H1 (cell line): ENCODE results near the gene ESRRB. TPM values are rescaled to one million over a fixed set of nuclear protein-coding genes. Genes with fewer than 3 reads are reported as not detected.

Experiments
- ATF2 ChIP-seq: IDR thresholded peaks from 2 replicates; pipeline ENCODE4 v1.6.1; 2012; ENCODE audit warnings: low read length, inconsistent platforms
- CEBPB ChIP-seq: IDR thresholded peaks from 2 replicates; pipeline ENCODE4 v1.6.1; 2012; ENCODE audit warnings: low read depth, low read length
- NANOG ChIP-seq: IDR thresholded peaks from 2 replicates; pipeline ENCODE4 v1.6.1; 2011; ENCODE audit warnings: low read length, low read depth, mild to moderate bottlenecking, inconsistent platforms; ENCODE audit not compliant: insufficient read depth, poor library complexity, severe bottlenecking
- POU5F1 ChIP-seq: IDR thresholded peaks from 2 replicates; pipeline ENCODE4 v1.6.1; 2011; ENCODE audit warnings: low read depth, mild to moderate bottlenecking, low read length, moderate library complexity
- TAF7 ChIP-seq: optimal IDR thresholded peaks from 2 replicates; pipeline ENCODE3; 2011; ENCODE audit warnings: low read depth, mild to moderate bottlenecking, inconsistent platforms, low read length, moderate library complexity, borderline replicate concordance
- TCF12 ChIP-seq: IDR thresholded peaks from 2 replicates; pipeline ENCODE4 v1.6.1; 2011; ENCODE audit warnings: low read depth, mild to moderate bottlenecking, low read length
- polyA plus RNA-seq, 7 experiments: library from polyadenylated mRNA; depleted of rRNA in 3 of 7; stranded (reverse) in 5 of 7; unstranded in 2 of 7; fragments of >200 nt in 5 of 7; fragments of 200-250 nt in 2 of 7; gene quantifications; 1 replicate in 5 of 7; 2 replicates in 1 of 7; 4 replicates in 1 of 7; pipeline versions ENCODE4 v1.2.1 to v1.2.3, GENCODE V29; 2011 to 2013; ENCODE audit warnings: missing spikeins in 2 of 7, mixed read lengths in 2 of 7
- total RNA-seq: library from RNA; stranded (reverse); fragmentation: NEBNext Ultra II Directional; extraction: Animal tissue kit (Norgen Biotek cat#: 25700); gene quantifications from 2 replicates; pipeline ENCODE4 v1.2.1, GENCODE V29; 2021

Gene ESRRB
- total and polyA plus RNA-seq, 2 of the 8 experiments (the other 6 are each of a cell fraction or from before 2014, with no cell fraction given): 0.29 to 0.45 TPM

GRCh38 chr14:76326918-76327689 lies 48.8 kb upstream of the ESRRB start (continued):
- no peak for TF ChIP-seq NANOG
- no peak for TF ChIP-seq POU5F1
- TF ChIP-seq ATF2: no peak
- no peak for TF ChIP-seq TCF12
- no peak for TF ChIP-seq CEBPB
- TF ChIP-seq TAF7: no peak
